ENCODE results near the gene ADAMTS1. TPM values are rescaled to one million over a fixed set of nuclear protein-coding genes. Genes with fewer than 3 reads are reported as not detected.

Gene ADAMTS1
- total and polyA plus RNA-seq, 8 donors: 12.2 to 268 (median 49.6) TPM

DNA sequence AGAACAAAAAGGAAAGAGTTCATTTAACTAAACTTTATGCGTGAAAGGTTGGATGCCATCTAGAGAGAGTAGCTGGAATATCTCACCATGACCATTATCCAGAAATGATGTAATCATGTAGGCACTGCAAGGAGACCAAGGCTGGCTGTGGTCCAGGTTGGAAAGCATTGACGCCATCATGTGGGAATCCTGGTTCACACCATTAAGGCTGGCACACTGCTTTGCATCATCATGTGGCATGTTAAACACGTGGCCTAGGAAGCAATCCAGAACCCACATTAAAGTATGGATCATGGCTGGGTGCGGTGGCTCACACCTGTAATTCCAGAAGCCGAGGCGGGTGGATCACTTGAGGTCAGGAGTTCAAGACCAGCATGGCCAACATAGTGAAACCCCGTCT is 4.3 kb downstream of the ADAMTS1 start:
- intact Hi-C loops (cut with DNase I; ENCODE audit: low total_unique reads): no loop called here
- Histone ChIP-seq H3K27me3 (peaks cover 0 to 33% (median 21%) of the 10 kb centered on the region in 3 donors), H3K9me3 (no peaks in the 10 kb centered on the region), H3K27ac (peak overlapping the region in 3 of 5 donors; percentile 47 to 91 (median 88)), H3K4me3 (peak overlapping the region; percentile 10 to 81 (median 76)), H3K36me3 (peaks cover 25 to 65% (median 64%) of the 10 kb centered on the region in 4 donors), H3K4me1 (peaks cover 0 to 83% (median 56%) of the 10 kb centered on the region in 4 donors)
- DNase-seq: peak in 1 of 2 donors; percentile 81
- WGBS, 5 donors: 49 to 76% (median 64%) methylated on average over 7 of the region's 7 CpGs
- TF ChIP-seq, protein P1, sequence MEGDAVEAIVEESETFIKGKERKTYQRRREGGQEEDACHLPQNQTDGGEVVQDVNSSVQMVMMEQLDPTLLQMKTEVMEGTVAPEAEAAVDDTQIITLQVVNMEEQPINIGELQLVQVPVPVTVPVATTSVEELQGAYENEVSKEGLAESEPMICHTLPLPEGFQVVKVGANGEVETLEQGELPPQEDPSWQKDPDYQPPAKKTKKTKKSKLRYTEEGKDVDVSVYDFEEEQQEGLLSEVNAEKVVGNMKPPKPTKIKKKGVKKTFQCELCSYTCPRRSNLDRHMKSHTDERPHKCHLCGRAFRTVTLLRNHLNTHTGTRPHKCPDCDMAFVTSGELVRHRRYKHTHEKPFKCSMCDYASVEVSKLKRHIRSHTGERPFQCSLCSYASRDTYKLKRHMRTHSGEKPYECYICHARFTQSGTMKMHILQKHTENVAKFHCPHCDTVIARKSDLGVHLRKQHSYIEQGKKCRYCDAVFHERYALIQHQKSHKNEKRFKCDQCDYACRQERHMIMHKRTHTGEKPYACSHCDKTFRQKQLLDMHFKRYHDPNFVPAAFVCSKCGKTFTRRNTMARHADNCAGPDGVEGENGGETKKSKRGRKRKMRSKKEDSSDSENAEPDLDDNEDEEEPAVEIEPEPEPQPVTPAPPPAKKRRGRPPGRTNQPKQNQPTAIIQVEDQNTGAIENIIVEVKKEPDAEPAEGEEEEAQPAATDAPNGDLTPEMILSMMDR (IDR thresholded peaks at IDR 0.05): no peak
- peak; percentile 66 for TF ChIP-seq EP300 (IDR thresholded peaks at IDR 0.05)
- no peak for TF ChIP-seq POLR2A (IDR thresholded peaks at IDR 0.05)
- peak; percentile 58 to 88 (median 85) for TF ChIP-seq POLR2AphosphoS5 (IDR thresholded peaks at IDR 0.05)

DNA sequence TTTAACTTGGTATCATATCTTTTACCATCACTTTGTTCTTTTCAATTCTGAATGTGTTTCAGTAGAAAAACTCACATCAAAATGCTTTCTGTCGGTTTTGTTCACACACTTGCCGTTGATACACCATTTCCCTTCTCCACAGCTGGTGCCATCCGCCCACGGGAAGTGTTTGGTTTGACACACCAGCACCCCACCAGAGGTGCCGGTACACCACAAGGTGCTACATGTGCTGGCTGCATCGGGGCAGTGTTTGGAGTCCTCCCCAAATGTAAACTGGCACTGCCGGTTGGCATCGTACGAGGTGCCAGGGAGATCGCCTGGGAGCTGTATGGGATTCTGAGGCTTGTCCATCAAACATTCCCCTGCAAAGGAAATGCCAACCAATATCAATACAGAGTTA is 5.0 kb downstream of the ADAMTS1 start:
- peaks cover 0 to 26% (median 14%) of the 10 kb centered on the region in 3 donors for H3K27me3 ChIP-seq
- TF ChIP-seq POLR2AphosphoS5 (IDR thresholded peaks at IDR 0.05): peak in 1 of 3 donors; percentile 9
- TF ChIP-seq, protein P1 (IDR thresholded peaks at IDR 0.05): no peak
- peak overlapping the region in 2 of 4 donors; percentile 73 to 79 for H3K4me3 ChIP-seq
- peak overlapping the region in 3 of 5 donors; percentile 24 to 91 (median 47) for H3K27ac ChIP-seq
- H3K9me3 ChIP-seq: no peaks in the 10 kb centered on the region
- intact Hi-C loops (cut with DNase I; ENCODE audit: low total_unique reads): no loop called here
- H3K36me3 ChIP-seq: peaks cover 25 to 65% (median 64%) of the 10 kb centered on the region in 4 donors
- 58 to 75% (median 73%) methylated on average over 10 of the region's 10 CpGs for WGBS, 5 donors
- no peak for DNase-seq
- H3K4me1 ChIP-seq: peaks cover 0 to 75% (median 49%) of the 10 kb centered on the region in 4 donors

DNA sequence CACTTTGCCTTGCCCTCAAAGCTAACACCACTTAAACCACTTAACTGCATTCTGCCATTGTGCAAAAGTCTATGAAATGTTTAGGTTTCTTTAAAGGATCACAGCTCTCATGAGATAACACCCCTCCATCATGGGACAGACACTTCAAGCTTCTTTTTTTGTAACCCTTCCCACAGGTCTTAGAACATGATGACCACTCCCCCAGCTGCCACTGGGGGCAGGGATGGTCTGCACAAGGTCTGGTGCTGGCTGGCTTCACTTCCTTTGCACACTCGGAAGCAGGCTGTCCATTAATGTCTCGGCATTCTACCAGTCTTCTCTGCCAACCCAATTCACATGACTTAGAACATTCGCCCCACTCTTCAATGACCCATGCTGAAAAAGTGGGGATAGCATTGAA is 7.7 kb downstream of the ADAMTS1 start:
- WGBS, 5 donors: 69 to 86% (median 83%) methylated on average over 3 of the region's 3 CpGs
- no peak for DNase-seq
- TF ChIP-seq POLR2A (IDR thresholded peaks at IDR 0.05): no peak
- TF ChIP-seq EP300 (IDR thresholded peaks at IDR 0.05): no peak
- TF ChIP-seq POLR2AphosphoS5 (IDR thresholded peaks at IDR 0.05): peak in 2 of 3 donors; percentile 10 to 27
- TF ChIP-seq, protein P1 (IDR thresholded peaks at IDR 0.05): no peak
- Histone ChIP-seq H3K27me3 (no peaks in the 10 kb centered on the region), H3K4me3 (peak overlapping the region in 2 of 4 donors; percentile 10 to 79), H3K36me3 (peaks cover 25 to 63% (median 63%) of the 10 kb centered on the region in 4 donors), H3K4me1 (peaks cover 0 to 49% (median 26%) of the 10 kb centered on the region in 4 donors), H3K9me3 (no peaks in the 10 kb centered on the region), H3K27ac (peak overlapping the region in 1 of 5 donors; percentile 57)
- intact Hi-C loops (cut with DNase I; ENCODE audit: low total_unique reads): loop anchor here (5.0 kb wide), 1 partner anchor 65 kb away; no protein-coding TSS in a partner anchor

DNA sequence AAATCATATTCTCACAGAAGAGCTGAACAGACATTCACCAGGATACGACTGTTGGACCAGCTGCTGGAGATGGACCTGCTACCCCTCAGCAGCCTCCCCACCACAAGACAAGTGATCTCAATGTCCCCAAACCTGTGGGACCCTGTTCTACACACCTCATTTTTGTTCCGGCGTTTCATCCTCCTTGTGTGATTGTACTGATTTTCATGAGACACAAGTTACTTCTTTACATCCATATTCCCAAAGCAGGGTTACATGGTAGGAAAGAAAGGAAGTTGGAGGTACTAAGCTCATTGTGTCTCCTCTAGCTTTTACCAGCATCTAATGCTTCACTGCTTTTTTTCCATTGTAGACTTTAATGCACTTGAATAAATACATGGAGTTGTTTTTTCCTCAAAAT is 8.7 kb downstream of the ADAMTS1 start:
- Histone ChIP-seq H3K9me3 (no peaks in the 10 kb centered on the region), H3K4me3 (no peak overlapping the region), H3K36me3 (peaks cover 22 to 53% (median 52%) of the 10 kb centered on the region in 4 donors), H3K4me1 (peaks cover 0 to 41% (median 19%) of the 10 kb centered on the region in 4 donors), H3K27me3 (no peaks in the 10 kb centered on the region), H3K27ac (peak overlapping the region in 1 of 5 donors; percentile 50)
- no peak for DNase-seq
- TF ChIP-seq POLR2A (IDR thresholded peaks at IDR 0.05) (no peak), EP300 (IDR thresholded peaks at IDR 0.05) (no peak), POLR2AphosphoS5 (IDR thresholded peaks at IDR 0.05) (peak in 2 of 3 donors; percentile 21 to 36)
- TF ChIP-seq, protein P1 (IDR thresholded peaks at IDR 0.05): no peak
- 73 to 96% (median 84%) methylated on average over 3 of the region's 3 CpGs for WGBS, 5 donors
- intact Hi-C loops (cut with DNase I; ENCODE audit: low total_unique reads): loop anchor here (5.0 kb wide), 1 partner anchor 64 kb away; no protein-coding TSS in a partner anchor

Data from stomach (tissue), 9 donors.